Measurements from ENCODE around the gene MUS81. TPM values are rescaled to one million over a fixed set of nuclear protein-coding genes. Genes with fewer than 3 reads are reported as not detected.

Gene MUS81
- total and polyA plus RNA-seq, 9 of the 15 experiments (the other 6 are each of a cell fraction or from before 2014, with no cell fraction given) = 13.4 to 118 (median 53.7) TPM

GRCh38 chr11:65888163-65888814 lies 28.1 kb downstream of the MUS81 start, which contains the start of gene FIBP (continued):
- no peak for TF ChIP-seq ZBTB5 (IDR thresholded peaks at IDR 0.05)
- no peak for TF ChIP-seq MEF2D (tag; conservative IDR thresholded peaks at IDR 0.05; ENCODE audit: low read depth)
- TF ChIP-seq THRA (IDR thresholded peaks at IDR 0.05) = no peak
- TF ChIP-seq U2AF1 (optimal IDR thresholded peaks at IDR 0.05; ENCODE audit: low read depth, low read length) = no peak
- no peak for TF ChIP-seq TFE3 (CRISPR knock-in tag; IDR thresholded peaks at IDR 0.05)
- no peak for TF ChIP-seq MED1 (CRISPR knock-in tag; IDR thresholded peaks at IDR 0.05; ENCODE audit: borderline replicate concordance)
- no peak for TF ChIP-seq CHCHD3 (CRISPR knock-in tag; IDR thresholded peaks at IDR 0.05)
- peak; percentile 98 for TF ChIP-seq ELF1 (tag; IDR thresholded peaks at IDR 0.05)
- TF ChIP-seq CC2D1A (IDR thresholded peaks at IDR 0.05) = no peak
- TF ChIP-seq THAP12 (CRISPR knock-in tag; IDR thresholded peaks at IDR 0.05) = peak; percentile 14; the same call in 1 of the 2 replicates
- 0 out of 2 replicates have a peak, but pooled peaks have one; percentile 45 for TF ChIP-seq ZNF592 (IDR thresholded peaks at IDR 0.05)
- no peak for TF ChIP-seq ZNF445 (CRISPR knock-in tag; IDR thresholded peaks at IDR 0.05; ENCODE audit: low read depth)
- TF ChIP-seq CREB3 (tag; conservative IDR thresholded peaks at IDR 0.05; ENCODE audit: low read depth) = 0 out of 2 replicates have a peak, but pooled peaks have one; percentile 16
